Measurements from ENCODE around the gene CCNQ. TPM values are rescaled to one million over a fixed set of nuclear protein-coding genes. Genes with fewer than 3 reads are reported as not detected.

CCNQ gene
- total RNA-seq, 2 donors from 2014 or later, result 8.6 to 23.9 TPM

DNA sequence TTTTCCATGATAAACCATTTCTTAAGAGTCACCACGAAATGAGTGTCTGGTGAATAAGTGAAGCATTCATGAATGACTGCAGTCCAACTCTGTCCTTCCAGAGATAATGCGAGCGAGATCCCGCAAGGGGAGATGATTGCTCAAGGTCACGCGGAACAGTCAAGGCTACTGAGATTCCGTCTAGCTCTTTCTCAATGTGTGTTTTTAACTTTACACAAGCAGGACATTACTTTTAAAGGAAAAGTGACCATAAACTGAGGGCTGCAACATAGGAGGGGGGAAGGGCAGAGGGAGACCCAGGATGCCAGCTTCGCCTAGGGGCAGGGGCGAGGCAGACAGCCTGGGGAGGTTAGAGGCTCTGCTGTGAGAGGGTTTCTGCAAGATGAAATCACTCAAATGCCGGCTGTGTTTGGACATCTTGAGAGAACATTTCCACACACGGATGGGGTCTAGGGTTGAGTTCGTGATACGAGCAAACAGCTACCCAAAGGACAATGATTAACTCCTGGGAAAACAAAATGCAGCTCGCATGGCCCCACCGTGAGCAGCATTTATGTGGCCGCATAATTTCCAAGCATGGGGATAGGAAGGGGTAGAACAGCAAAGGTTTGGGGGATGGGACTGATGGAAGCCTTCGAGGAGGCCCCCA is 23.8 kb upstream of the CCNQ start:
- H3K27me3 ChIP-seq, result no peaks in the 10 kb centered on the region
- no peak overlapping the region for H3K27ac ChIP-seq
- no peak for TF ChIP-seq POLR2A (IDR thresholded peaks at IDR 0.05)
- TF ChIP-seq, protein P1, sequence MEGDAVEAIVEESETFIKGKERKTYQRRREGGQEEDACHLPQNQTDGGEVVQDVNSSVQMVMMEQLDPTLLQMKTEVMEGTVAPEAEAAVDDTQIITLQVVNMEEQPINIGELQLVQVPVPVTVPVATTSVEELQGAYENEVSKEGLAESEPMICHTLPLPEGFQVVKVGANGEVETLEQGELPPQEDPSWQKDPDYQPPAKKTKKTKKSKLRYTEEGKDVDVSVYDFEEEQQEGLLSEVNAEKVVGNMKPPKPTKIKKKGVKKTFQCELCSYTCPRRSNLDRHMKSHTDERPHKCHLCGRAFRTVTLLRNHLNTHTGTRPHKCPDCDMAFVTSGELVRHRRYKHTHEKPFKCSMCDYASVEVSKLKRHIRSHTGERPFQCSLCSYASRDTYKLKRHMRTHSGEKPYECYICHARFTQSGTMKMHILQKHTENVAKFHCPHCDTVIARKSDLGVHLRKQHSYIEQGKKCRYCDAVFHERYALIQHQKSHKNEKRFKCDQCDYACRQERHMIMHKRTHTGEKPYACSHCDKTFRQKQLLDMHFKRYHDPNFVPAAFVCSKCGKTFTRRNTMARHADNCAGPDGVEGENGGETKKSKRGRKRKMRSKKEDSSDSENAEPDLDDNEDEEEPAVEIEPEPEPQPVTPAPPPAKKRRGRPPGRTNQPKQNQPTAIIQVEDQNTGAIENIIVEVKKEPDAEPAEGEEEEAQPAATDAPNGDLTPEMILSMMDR (IDR thresholded peaks at IDR 0.05), result no peak
- intact Hi-C loops (cut with DNase I), result no loop called here
- 12 to 16% methylated on average over 14 to 17 of the region's 17 CpGs for whole genome bisulfite sequencing, 2 donors
- H3K4me3 ChIP-seq, result no peak overlapping the region
- no peak for ATAC-seq
- no peaks in the 10 kb centered on the region for H3K9me3 ChIP-seq
- peak in 1 of 4 donors; percentile 1 for DNase-seq
- no peaks in the 10 kb centered on the region for H3K4me1 ChIP-seq
- no peaks in the 10 kb centered on the region for H3K36me3 ChIP-seq (replicated peaks in 1 of 2; ENCODE audit: insufficient read depth in 1 of 2, low read depth in 2 of 2)

DNA sequence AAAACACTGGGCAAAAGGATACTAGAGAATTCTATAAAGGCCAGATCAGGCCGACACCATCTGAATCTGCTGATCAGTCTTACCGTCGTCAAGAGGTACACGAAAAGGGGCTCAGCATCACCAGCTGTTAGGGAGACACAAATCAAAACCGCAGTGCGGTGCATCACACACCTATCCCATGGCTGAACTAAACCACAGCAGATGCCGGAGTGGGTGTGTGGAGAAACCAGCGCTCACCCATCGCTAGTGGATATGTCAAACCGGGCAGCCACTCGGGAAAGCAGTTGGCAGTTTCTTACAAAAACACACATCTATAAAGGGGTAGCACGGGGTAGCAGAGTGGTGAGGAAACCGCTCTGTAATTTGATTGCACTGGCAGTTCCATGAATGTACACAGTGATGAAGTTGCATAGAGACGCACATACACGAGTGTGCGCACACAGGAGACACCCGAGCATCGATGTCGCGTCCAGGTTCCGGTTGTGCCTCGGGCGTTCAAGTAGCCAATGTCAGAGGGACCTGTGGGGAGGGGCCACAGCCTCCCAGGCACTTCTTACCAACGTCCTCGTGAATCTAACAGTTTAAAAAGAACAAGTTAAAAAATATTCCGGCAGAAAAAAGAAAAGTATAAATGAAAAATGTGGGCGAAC is 23.1 kb upstream of the CCNQ start:
- DNase-seq (no peak), ATAC-seq (no peak)
- no peaks in the 10 kb centered on the region for H3K4me1 ChIP-seq
- WGBS, 2 donors, result 76 to 82% methylated on average over 25 to 27 of the region's 27 CpGs
- no peak overlapping the region for H3K27ac ChIP-seq
- TF ChIP-seq, protein P1 (IDR thresholded peaks at IDR 0.05), result no peak
- TF ChIP-seq POLR2A (IDR thresholded peaks at IDR 0.05), result no peak
- H3K9me3 ChIP-seq, result no peaks in the 10 kb centered on the region
- no peaks in the 10 kb centered on the region for H3K27me3 ChIP-seq
- no peak overlapping the region for H3K4me3 ChIP-seq
- H3K36me3 ChIP-seq (replicated peaks in 1 of 2; ENCODE audit: insufficient read depth in 1 of 2, low read depth in 2 of 2), result no peaks in the 10 kb centered on the region
- intact Hi-C loops (cut with DNase I), result no loop called here

DNA sequence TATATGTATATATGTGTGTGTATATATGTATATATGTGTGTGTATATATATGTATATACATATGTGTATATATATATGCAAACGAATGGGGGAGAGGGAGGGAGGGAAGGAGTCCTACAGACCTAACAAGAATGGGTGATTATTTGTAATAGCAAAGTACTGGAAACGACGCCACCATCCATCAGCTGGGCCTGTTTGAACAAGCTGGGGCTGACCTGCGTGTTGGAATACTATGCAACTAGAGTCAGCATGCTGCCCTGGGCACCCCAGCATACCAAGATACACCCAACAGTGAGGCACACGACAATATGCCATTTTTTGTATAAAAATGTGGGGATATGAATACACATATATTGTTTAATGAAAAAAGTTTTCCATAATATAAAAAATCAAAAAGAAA is 21.6 kb upstream of the CCNQ start:
- TF ChIP-seq POLR2A (IDR thresholded peaks at IDR 0.05), result no peak
- TF ChIP-seq, protein P1 (IDR thresholded peaks at IDR 0.05), result no peak
- Histone ChIP-seq H3K27me3 (no peaks in the 10 kb centered on the region), H3K4me1 (no peaks in the 10 kb centered on the region), H3K27ac (no peak overlapping the region), H3K9me3 (no peaks in the 10 kb centered on the region), H3K36me3 (replicated peaks in 1 of 2; ENCODE audit: insufficient read depth in 1 of 2, low read depth in 2 of 2) (no peaks in the 10 kb centered on the region), H3K4me3 (no peak overlapping the region)
- ATAC-seq, result no peak
- no peak for DNase-seq
- WGBS, 2 donors, result 60 to 67% methylated on average over 5 of the region's 5 CpGs
- intact Hi-C loops (cut with DNase I), result no loop called here

DNA sequence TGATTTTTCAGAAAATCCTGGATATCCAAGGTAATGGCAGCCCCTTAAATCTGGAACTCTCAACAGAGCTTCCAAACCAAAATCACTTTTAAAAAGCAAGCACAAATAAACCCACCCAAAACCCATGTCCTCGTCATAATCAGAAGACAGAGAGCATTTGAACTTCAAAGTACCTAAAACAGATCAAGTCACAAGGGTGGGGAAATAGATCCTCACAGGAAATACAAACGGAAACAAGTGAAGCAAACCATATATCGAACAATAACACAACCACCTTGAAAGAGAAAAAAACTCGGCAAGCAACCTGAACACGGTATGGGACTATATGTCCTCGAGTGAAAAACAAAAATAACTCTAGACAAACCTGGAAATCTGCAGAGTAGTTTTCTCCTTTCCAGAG is 15.9 kb upstream of the CCNQ start:
- no peaks in the 10 kb centered on the region for H3K9me3 ChIP-seq
- H3K36me3 ChIP-seq (replicated peaks in 1 of 2; ENCODE audit: insufficient read depth in 1 of 2, low read depth in 2 of 2), result no peaks in the 10 kb centered on the region
- peaks cover 7% of the 10 kb centered on the region for H3K4me1 ChIP-seq
- no peak overlapping the region for H3K4me3 ChIP-seq
- DNase-seq (no peak), ATAC-seq (no peak)
- intact Hi-C loops (cut with DNase I), result no loop called here
- no peak overlapping the region for H3K27ac ChIP-seq
- no peak for TF ChIP-seq POLR2A (IDR thresholded peaks at IDR 0.05)
- TF ChIP-seq, protein P1 (IDR thresholded peaks at IDR 0.05), result no peak
- no peaks in the 10 kb centered on the region for H3K27me3 ChIP-seq
- 68 to 72% methylated on average over 6 of the region's 6 CpGs for WGBS, 2 donors

DNA sequence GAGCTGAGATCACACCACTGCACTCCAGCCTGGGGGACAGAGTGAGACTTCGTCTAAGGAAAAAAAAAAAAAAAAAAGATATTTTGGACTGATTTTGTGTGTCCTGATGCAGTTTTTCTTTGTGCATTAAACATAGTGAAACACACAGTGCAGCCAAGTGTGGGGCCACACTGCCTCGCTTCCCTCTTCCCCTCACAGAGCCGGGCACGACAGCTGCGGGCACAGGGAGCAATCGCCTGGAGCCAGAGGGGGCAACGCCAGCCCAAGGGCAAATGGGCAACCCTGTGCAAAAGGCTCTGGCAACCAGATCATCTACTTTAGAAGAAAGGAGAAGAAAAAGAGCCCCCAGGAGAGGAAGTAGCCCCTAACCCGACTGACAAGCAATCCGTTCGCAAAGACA is 13.5 kb upstream of the CCNQ start:
- no peak for TF ChIP-seq POLR2A (IDR thresholded peaks at IDR 0.05)
- TF ChIP-seq, protein P1 (IDR thresholded peaks at IDR 0.05), result no peak
- peaks cover 10% of the 10 kb centered on the region for H3K4me1 ChIP-seq
- 69 to 73% methylated on average over 4 to 9 of the region's 10 CpGs for WGBS, 2 donors
- H3K27me3 ChIP-seq, result no peaks in the 10 kb centered on the region
- no peak overlapping the region for H3K27ac ChIP-seq
- ATAC-seq (no peak), DNase-seq (no peak)
- no peak overlapping the region for H3K4me3 ChIP-seq
- intact Hi-C loops (cut with DNase I), result no loop called here
- no peaks in the 10 kb centered on the region for H3K36me3 ChIP-seq (replicated peaks in 1 of 2; ENCODE audit: insufficient read depth in 1 of 2, low read depth in 2 of 2)
- no peaks in the 10 kb centered on the region for H3K9me3 ChIP-seq
